Stomach smooth muscle (tissue), 2 donors: ENCODE data around the gene UBXN2A.
"Not testable (repeated sequence)": the region's sequence is repeated elsewhere in the genome, so short reads cannot be mapped to it uniquely, and the experiment has no call there.

Experiments
- H3K27ac ChIP-seq: one replicate; pipeline ENCODE4 v1.7.0; 2013; ENCODE audit warnings: mild to moderate bottlenecking, low read length, inconsistent platforms
- H3K27me3 ChIP-seq, 2 donors: one replicate each; pipeline ENCODE4 v1.7.0; 2013; ENCODE audit warnings: low read length in 2 of 2; ENCODE audit not compliant: insufficient read depth in 2 of 2, control insufficient read depth in 1 of 2
- H3K36me3 ChIP-seq, 2 donors: one replicate each; pipeline ENCODE4 v1.7.0; 2013; ENCODE audit warnings: low read length in 2 of 2; ENCODE audit not compliant: control insufficient read depth in 2 of 2, insufficient read depth in 2 of 2
- H3K4me1 ChIP-seq: one replicate; pipeline ENCODE4 v1.7.0; 2013; ENCODE audit warnings: low read length; ENCODE audit not compliant: control insufficient read depth, insufficient read depth
- H3K4me3 ChIP-seq, 2 donors: one replicate each; pipeline ENCODE4 v1.7.0; 2013; ENCODE audit warnings: low read length in 2 of 2
- H3K9ac ChIP-seq, 2 donors: one replicate each; pipeline ENCODE4 v1.7.0; 2013; ENCODE audit warnings: low read length in 2 of 2, mild to moderate bottlenecking in 1 of 2
- H3K9me3 ChIP-seq, 2 donors: one replicate each; pipeline ENCODE4 v1.7.0; 2013; ENCODE audit warnings: low read length in 2 of 2; ENCODE audit not compliant: control insufficient read depth in 2 of 2
- donor health status: healthy.
- donor health status: Pancreatic carcinoma.

The UBXN2A gene

DNA sequence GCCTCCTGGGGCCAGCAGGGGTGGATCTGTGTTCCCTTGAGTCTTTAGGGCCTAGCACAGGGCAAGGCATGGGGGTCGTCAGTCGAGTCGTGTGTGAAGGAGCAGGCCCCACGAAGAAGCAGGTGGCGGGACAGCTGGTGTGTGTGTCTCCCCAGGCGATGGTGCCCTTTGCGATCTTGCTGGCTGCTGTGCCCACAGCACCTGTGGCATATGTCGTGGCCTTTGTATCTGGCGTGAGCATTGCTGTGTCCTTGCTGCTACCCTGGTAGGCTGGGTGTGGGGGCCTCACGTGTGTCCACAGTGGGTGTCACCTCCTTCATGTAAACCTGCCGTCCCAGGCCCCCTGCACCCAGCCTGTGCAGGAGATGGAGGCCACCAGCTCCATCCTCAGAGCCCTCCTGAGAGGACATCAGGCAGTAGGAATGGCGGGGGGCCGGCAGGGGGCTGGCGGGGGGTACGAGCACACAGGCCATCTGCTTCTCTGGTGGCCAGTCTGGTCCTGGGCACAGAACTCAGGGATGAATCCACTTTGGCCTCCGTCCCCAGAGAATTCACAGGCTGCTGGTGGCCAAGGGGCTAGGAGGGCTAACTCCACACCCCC is 82.8 kb downstream of the UBXN2A start:
- no peak overlapping the region for H3K27ac ChIP-seq
- H3K4me3 ChIP-seq = no peak overlapping the region
- no peak overlapping the region for H3K9ac ChIP-seq
- H3K9me3 ChIP-seq = no peaks in the 10 kb centered on the region
- H3K36me3 ChIP-seq = peaks cover 0 to 14% of the 10 kb centered on the region in 2 donors
- H3K27me3 ChIP-seq = no peaks in the 10 kb centered on the region
- no peaks in the 10 kb centered on the region for H3K4me1 ChIP-seq

DNA sequence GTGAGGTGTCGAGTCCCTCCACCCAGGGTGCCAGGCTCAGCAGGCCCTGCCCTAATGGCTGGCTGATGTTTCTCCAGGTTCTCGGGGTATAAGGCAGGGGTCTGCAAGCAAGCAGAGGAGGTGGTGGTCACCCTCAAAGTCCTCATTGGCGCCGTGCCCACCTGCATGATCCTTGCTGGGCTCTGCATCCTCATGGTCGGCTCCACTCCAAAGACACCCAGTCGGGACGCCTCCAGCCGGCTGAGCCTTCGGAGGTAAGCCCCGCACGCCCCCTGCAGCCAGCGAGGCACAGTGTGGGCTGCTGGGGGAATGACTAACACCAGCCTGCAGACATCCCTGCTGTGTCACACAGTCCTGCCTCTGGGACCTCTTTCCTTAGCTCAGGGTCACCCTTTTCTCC is 83.8 kb downstream of the UBXN2A start:
- H3K4me3 ChIP-seq = no peak overlapping the region
- H3K9ac ChIP-seq = no peak overlapping the region
- H3K27me3 ChIP-seq = no peaks in the 10 kb centered on the region
- H3K27ac ChIP-seq = no peak overlapping the region
- H3K4me1 ChIP-seq = no peaks in the 10 kb centered on the region
- H3K9me3 ChIP-seq = no peaks in the 10 kb centered on the region
- peaks cover 2 to 15% of the 10 kb centered on the region in 2 donors for H3K36me3 ChIP-seq

DNA sequence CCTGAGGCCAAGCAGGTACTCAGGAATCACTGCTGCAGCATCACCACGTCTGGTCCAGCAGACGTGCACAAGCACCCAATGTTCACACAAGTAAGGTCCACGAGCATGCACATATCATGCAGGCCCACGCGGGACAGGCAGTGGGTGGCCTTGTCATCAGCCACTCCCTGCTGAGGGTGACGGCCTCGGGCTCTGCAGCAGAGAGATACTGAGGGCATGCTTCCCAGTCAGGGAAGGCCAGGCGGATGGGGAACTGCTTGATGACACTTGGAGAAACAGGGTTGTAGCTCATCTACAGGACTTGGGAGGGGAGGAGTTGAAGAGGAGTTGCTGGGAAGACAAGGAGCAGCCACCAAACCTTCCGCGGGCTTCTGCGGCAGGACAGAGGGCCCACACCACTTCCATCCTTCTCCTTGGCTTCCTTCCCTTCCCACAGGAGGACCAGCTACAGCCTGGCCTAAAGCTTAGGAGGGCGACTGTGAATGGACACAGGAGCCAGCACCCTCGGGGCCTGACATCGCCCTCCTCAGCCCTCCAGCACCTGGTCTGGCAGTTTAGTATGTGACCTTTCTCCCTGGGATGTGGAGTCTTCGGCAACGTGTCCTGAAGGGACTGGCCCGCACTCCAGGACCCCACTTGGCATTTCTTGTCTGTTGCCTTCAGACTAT is 84.9 kb downstream of the UBXN2A start:
- Histone ChIP-seq H3K9me3 (no peaks in the 10 kb centered on the region), H3K36me3 (peaks cover 9 to 24% of the 10 kb centered on the region in 2 donors), H3K27ac (no peak overlapping the region), H3K9ac (no peak overlapping the region), H3K27me3 (no peaks in the 10 kb centered on the region), H3K4me3 (no peak overlapping the region), H3K4me1 (no peaks in the 10 kb centered on the region)

- H3K36me3 ChIP-seq = peaks cover 15 to 31% of the 10 kb centered on the region in 2 donors
- no peak overlapping the region for H3K9ac ChIP-seq
- no peak overlapping the region for H3K4me3 ChIP-seq
- H3K27ac ChIP-seq = no peak overlapping the region
- no peaks in the 10 kb centered on the region for H3K27me3 ChIP-seq
- H3K4me1 ChIP-seq = no peaks in the 10 kb centered on the region
- no peaks in the 10 kb centered on the region for H3K9me3 ChIP-seq
Measured at GRCh38 chr2:24026233-24026632, 86.0 kb downstream of the UBXN2A start.

- H3K4me1 ChIP-seq = no peaks in the 10 kb centered on the region
- H3K27ac ChIP-seq = no peak overlapping the region
- H3K9ac ChIP-seq = no peak overlapping the region
- peaks cover 20% of the 10 kb centered on the region in 2 donors for H3K36me3 ChIP-seq
- H3K4me3 ChIP-seq = no peak overlapping the region
- no peaks in the 10 kb centered on the region for H3K9me3 ChIP-seq
- no peaks in the 10 kb centered on the region for H3K27me3 ChIP-seq
Measured at GRCh38 chr2:24038786-24039499, 98.7 kb downstream of the UBXN2A start.

- Histone ChIP-seq H3K36me3 (peaks cover 20% of the 10 kb centered on the region in 2 donors), H3K27me3 (no peaks in the 10 kb centered on the region), H3K9me3 (no peaks in the 10 kb centered on the region), H3K4me3 (no peak overlapping the region), H3K9ac (no peak overlapping the region), H3K27ac (no peak overlapping the region), H3K4me1 (no peaks in the 10 kb centered on the region)
Measured at GRCh38 chr2:24040511-24040910, 100.2 kb downstream of the UBXN2A start.

GRCh38 chr2:24043133-24043532 is 102.9 kb downstream of the UBXN2A start:
- H3K4me1 ChIP-seq, H3K4me3 ChIP-seq, H3K9me3 ChIP-seq, H3K27ac ChIP-seq, H3K9ac ChIP-seq, H3K27me3 ChIP-seq: not testable (repeated sequence)
- H3K36me3 ChIP-seq = peaks cover 11 to 12% of the 10 kb centered on the region in 2 donors

DNA sequence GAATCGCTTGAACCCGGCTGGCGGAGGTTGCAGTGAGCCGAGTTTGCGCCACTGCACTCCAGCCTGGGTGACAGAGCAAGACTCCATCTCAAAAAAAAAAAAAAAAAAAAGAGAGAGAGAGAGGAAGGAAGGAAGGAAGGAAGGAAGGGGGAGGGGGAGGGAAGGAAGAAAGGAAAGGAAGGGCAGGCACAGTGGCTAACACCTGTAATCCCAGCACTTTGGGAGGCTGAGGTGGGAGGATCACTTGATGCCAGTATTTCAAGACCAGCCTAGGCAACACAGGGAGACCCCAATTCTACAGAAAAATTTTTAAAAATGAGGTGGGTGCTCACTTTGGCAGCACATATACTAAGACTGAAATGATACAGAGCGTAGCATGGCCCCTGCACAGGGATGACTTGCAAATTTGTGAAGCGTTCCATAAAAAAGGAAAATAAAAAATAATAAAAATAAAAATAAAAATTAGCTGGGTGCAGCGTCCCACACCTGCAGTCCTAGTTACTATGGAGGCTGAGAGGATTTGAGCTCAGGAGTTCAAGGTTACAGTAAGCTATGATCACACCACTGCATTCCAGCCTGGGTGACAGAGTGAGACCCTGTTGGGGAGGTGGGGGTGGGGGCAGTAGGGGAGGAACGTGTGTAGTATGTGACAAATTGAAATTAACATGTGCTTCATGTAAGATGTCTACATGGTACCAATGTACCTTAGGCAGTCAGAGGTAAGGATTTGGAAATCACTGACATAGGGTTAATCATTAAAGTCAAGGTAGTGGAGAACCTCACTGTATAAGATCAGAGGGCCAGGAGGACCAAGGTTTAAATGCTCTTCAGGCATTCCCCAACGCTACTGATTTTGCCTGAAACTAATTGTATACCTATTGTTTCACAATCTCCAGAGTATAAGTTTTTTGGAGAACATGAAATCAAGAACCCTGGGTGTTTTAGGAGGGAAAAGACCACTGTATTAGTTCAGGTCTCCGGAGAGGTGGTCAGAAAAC is 105.5 kb downstream of the UBXN2A start:
- Histone ChIP-seq H3K9ac (peak overlapping the region in 1 of 2 donors; percentile 23), H3K27me3 (peaks cover 0 to 7% of the 10 kb centered on the region in 2 donors), H3K36me3 (no peaks in the 10 kb centered on the region), H3K9me3 (no peaks in the 10 kb centered on the region), H3K4me3 (peak overlapping the region; percentile 91 to 98), H3K27ac (no peak overlapping the region), H3K4me1 (peaks cover 19% of the 10 kb centered on the region)

DNA sequence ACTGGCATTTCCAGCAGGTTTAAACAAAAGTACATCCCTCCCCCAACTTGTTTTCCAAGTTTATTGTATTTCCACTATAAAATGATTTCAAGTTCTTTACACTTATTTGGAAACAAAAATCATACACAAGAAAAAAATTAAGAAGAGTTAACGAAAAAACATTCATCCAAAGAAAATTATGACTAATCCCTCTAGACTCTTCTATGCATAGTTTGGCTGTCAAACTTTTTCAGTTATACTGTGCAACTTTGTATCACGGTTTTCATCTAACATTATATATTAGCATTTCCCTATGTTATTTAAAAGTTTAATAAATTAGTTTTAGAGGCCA is 106.3 kb downstream of the UBXN2A start:
- H3K4me1 ChIP-seq = peaks cover 19% of the 10 kb centered on the region
- no peaks in the 10 kb centered on the region for H3K36me3 ChIP-seq
- H3K4me3 ChIP-seq = peak overlapping the region; percentile 91 to 98
- no peak overlapping the region for H3K27ac ChIP-seq
- H3K9ac ChIP-seq = peak overlapping the region; percentile 84 to 94
- H3K9me3 ChIP-seq = no peaks in the 10 kb centered on the region
- H3K27me3 ChIP-seq = peaks cover 0 to 7% of the 10 kb centered on the region in 2 donors

DNA sequence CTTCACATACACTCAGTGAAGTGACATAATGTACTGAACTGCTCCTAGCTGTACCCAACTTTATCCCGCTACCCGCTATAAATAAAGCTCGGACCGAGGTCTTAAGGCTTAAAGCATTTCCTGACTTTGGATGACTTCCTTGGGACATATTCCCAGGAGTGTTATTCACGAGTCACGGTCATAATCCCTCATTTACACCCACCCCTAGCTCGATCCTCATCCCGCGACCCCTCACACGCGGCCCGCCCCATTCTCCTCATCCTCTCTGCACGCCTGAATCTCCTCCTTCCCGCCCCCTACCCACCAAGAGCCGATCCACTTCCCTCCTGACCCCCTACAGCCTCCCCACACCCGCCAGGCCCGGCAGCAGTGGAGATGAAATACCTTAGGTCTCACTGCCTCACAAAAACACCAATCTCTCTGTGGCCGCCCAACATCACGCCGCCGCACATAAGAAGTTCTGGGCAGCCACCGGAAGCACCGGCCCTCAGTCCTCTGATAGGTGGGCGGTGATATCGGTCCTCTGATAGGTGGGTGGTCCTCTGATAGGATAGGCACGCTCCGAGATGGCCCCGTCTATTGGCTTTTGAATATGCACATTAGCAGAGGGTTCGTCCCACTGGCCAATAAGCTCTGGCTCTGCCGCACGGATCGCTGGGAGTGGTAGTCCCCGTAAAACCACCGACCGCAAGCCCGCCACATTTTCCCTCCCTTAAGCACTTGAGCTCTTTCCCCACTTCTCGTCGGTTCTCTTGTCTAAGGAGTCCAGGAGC is 106.9 kb downstream of the UBXN2A start, which contains the start of gene WDCP:
Gene WDCP (minus strand): TSS at position 462 of the 773 bp plus-strand sequence. CDS start 7,897 bp downstream, outside the sequence.
- Histone ChIP-seq H3K27ac (peak within 1 kb of the TSS; percentile 55), H3K4me3 (peak within 1 kb of the TSS; percentile 91 to 98), H3K4me1 (peaks cover 19% of the 10 kb centered on the region), H3K27me3 (peaks cover 0 to 7% of the 10 kb centered on the region in 2 donors), H3K9ac (peak within 1 kb of the TSS; percentile 84 to 94), H3K36me3 (no peaks in the 10 kb centered on the region), H3K9me3 (no peaks in the 10 kb centered on the region)
